Posterior vena cava (tissue), 2 donors: Measurements from ENCODE around the gene AFG1L. TPM values are rescaled to one million over a fixed set of nuclear protein-coding genes. Genes with fewer than 3 reads are reported as not detected.
"Not testable (repeated sequence)": the region's sequence is repeated elsewhere in the genome, so short reads cannot be mapped to it uniquely, and the experiment has no call there.

Experiments
- DNase-seq: peaks from one replicate; pipeline ENCODE4 v3.0.0-alpha.2; 2020; ENCODE audit warnings: low spot score
- intact Hi-C, 2 donors: fragments of 100-400 bp; cut with DNase I; formaldehyde crosslinking; loops; one replicate each; pipeline versions ENCODE4 v1.14.1 to v1.14.2; 2022 to 2023
- total RNA-seq, 2 donors: library from RNA; stranded (reverse); fragmentation: NEBNext Ultra II Directional; extraction: Animal tissue kit (Norgen Biotek cat#: 25700); gene quantifications; one replicate each; pipeline ENCODE4 v1.2.1, GENCODE V29; 2021
- donor health status: DM: yes; HTN: yes; CAD: no.
- donor health status: DM: yes; HTN: yes; CAD: no.

Gene AFG1L
- total RNA-seq, 2 donors from 2014 or later, result 5.0 to 5.3 TPM

- intact Hi-C loops, result loop anchor here (1.0 to 5.0 kb wide), 2 partner anchors 223 to 278 kb away; no protein-coding TSS in a partner anchor
- peak; percentile 97 for DNase-seq
Observed at GRCh38 chr6:108559097-108559883, 264.4 kb downstream of the AFG1L start.

- intact Hi-C loops, result loop anchor here (1.0 to 10.0 kb wide), 3 partner anchors 95 to 277 kb away; no protein-coding TSS in a partner anchor
- DNase-seq, result peak; percentile 94
Observed at GRCh38 chr6:108559884-108560462, 265.1 kb downstream of the AFG1L start.

- intact Hi-C loops, result loop anchor here in 1 of 2 donors (10.0 kb wide), 1 partner anchor 94 kb away; no protein-coding TSS in a partner anchor
- DNase-seq, result peak; percentile 97
Observed at GRCh38 chr6:108560463-108561308, 265.8 kb downstream of the AFG1L start, which contains the start of gene FOXO3. TSS of gene FOXO3 (plus strand) at chr6:108560917. CDS start at chr6:108561209, 292 bp downstream.

GRCh38 chr6:108561309-108561647 lies 266.4 kb downstream of the AFG1L start:
- DNase-seq, result not testable (repeated sequence)
- intact Hi-C loops, result loop anchor here in 1 of 2 donors (10.0 kb wide), 1 partner anchor 94 kb away; no protein-coding TSS in a partner anchor

GRCh38 chr6:108561742-108562502 lies 267.1 kb downstream of the AFG1L start:
- intact Hi-C loops, result loop anchor here in 1 of 2 donors (10.0 kb wide), 1 partner anchor 93 kb away; no protein-coding TSS in a partner anchor

GRCh38 chr6:108562503-108562993 lies 267.7 kb downstream of the AFG1L start:
- intact Hi-C loops, result loop anchor here in 1 of 2 donors (10.0 kb wide), 1 partner anchor 92 kb away; no protein-coding TSS in a partner anchor
- peak; percentile 86 for DNase-seq

More at GRCh38 chr6:108561742-108562502, 267.1 kb downstream of the AFG1L start:
- peak; percentile 85 for DNase-seq

GRCh38 chr6:108563292-108563691 lies 268.4 kb downstream of the AFG1L start:
- intact Hi-C loops, result loop anchor here in 1 of 2 donors (10.0 kb wide), 1 partner anchor 92 kb away; no protein-coding TSS in a partner anchor
- DNase-seq, result no peak

GRCh38 chr6:108564178-108564577 lies 269.3 kb downstream of the AFG1L start:
- intact Hi-C loops, result loop anchor here in 1 of 2 donors (10.0 kb wide), 1 partner anchor 91 kb away; no protein-coding TSS in a partner anchor
- DNase-seq, result no peak

GRCh38 chr6:108565091-108565766 lies 270.4 kb downstream of the AFG1L start:
- intact Hi-C loops, result loop anchor here in 1 of 2 donors (10.0 kb wide), 1 partner anchor 90 kb away; no protein-coding TSS in a partner anchor
- DNase-seq, result no peak

GRCh38 chr6:108565893-108566292 lies 271.0 kb downstream of the AFG1L start:
- intact Hi-C loops, result loop anchor here in 1 of 2 donors (10.0 kb wide), 1 partner anchor 89 kb away; no protein-coding TSS in a partner anchor
- no peak for DNase-seq

GRCh38 chr6:108566406-108566805 lies 271.6 kb downstream of the AFG1L start:
- DNase-seq, result no peak

GRCh38 chr6:108568101-108568500 lies 273.2 kb downstream of the AFG1L start:
- intact Hi-C loops, result loop anchor here in 1 of 2 donors (10.0 kb wide), 1 partner anchor 87 kb away; no protein-coding TSS in a partner anchor
- DNase-seq, result no peak

More at GRCh38 chr6:108566406-108566805, 271.6 kb downstream of the AFG1L start:
- intact Hi-C loops, result loop anchor here in 1 of 2 donors (10.0 kb wide), 1 partner anchor 88 kb away; no protein-coding TSS in a partner anchor

- no peak for DNase-seq
- intact Hi-C loops, result loop anchor here in 1 of 2 donors (10.0 kb wide), 1 partner anchor 86 kb away; no protein-coding TSS in a partner anchor
Observed at GRCh38 chr6:108568551-108569305, 273.9 kb downstream of the AFG1L start.

GRCh38 chr6:108570517-108570916 lies 275.7 kb downstream of the AFG1L start:
- no peak for DNase-seq
- intact Hi-C loops, result no loop called here

- DNase-seq, result no peak
- intact Hi-C loops, result no loop called here
Observed at GRCh38 chr6:108574457-108575141, 279.7 kb downstream of the AFG1L start.
